ENCODE measurements around the gene GCC2.
A peak's percentile ranks its signal among the peaks of the same experiment; 100 is the strongest.
"Not testable (repeated sequence)": the region's sequence is repeated elsewhere in the genome, so short reads cannot be mapped to it uniquely, and the experiment has no call there.

Gene GCC2, protein sequence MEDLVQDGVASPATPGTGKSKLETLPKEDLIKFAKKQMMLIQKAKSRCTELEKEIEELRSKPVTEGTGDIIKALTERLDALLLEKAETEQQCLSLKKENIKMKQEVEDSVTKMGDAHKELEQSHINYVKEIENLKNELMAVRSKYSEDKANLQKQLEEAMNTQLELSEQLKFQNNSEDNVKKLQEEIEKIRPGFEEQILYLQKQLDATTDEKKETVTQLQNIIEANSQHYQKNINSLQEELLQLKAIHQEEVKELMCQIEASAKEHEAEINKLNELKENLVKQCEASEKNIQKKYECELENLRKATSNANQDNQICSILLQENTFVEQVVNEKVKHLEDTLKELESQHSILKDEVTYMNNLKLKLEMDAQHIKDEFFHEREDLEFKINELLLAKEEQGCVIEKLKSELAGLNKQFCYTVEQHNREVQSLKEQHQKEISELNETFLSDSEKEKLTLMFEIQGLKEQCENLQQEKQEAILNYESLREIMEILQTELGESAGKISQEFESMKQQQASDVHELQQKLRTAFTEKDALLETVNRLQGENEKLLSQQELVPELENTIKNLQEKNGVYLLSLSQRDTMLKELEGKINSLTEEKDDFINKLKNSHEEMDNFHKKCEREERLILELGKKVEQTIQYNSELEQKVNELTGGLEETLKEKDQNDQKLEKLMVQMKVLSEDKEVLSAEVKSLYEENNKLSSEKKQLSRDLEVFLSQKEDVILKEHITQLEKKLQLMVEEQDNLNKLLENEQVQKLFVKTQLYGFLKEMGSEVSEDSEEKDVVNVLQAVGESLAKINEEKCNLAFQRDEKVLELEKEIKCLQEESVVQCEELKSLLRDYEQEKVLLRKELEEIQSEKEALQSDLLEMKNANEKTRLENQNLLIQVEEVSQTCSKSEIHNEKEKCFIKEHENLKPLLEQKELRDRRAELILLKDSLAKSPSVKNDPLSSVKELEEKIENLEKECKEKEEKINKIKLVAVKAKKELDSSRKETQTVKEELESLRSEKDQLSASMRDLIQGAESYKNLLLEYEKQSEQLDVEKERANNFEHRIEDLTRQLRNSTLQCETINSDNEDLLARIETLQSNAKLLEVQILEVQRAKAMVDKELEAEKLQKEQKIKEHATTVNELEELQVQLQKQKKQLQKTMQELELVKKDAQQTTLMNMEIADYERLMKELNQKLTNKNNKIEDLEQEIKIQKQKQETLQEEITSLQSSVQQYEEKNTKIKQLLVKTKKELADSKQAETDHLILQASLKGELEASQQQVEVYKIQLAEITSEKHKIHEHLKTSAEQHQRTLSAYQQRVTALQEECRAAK (N-terminal part only)

DNA sequence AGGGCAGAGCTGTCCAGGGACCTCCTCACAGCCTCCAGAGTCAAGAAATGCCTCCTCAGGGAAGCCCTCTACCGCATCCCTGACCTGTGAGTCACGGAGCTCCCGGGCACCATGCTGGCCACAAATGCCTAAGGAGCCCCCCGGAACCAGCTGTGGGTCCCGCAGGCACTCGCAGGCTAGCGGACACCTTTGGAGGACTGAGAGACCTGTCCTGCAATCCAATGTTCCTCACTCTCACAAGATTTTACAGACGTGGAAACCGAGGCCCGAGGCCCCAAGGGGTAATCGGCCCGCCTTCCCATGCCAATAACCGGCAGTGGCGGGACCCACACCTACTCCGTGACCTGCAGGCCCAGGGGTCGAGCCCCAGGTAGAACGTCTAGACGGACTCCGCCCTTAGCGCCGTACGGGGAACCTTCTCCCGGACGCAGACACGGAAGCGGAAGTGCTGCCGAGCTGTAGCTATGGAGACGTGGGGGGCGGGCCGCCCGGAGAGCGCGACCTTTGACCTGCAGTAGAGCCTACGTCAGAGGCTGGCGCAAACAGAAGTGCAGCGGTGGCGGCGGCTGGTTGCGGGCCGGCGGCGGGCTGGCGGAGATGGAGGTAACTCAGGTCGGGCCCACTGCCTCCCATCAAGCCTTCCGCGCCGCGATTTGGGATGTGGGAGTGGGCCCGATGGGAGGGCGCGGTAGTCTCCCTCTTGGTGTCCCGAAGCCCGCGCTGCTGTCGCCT is at the start of gene GCC2:
Gene GCC2 (plus strand): TSS at position 529 of the 732 bp plus-strand sequence. CDS start 69 bp downstream, at position 598.
- peak; percentile 93 for DNase-seq (ENCODE audit: low spot score)

DNA sequence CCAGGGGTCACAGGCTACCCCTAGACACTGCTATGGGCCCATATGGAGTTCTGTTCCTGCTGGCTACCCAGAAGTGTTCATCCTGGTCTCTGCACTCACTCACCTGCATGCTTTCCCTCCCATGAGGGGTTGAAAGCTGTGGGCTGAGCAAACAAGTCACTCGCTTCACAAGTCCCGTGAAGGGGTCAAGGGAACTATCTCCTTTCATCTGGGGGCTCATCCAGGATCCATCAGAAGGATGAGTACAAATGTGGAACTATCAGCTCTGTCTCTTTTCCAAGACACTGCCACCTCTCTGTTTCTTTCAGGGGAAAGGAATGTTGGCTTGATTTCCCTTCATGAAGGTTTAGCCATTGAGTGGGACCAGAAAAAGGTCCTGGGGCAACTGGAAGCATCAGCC is 49.5 kb upstream of the GCC2 start:
- DNase-seq (ENCODE audit: low spot score), result no peak

DNA sequence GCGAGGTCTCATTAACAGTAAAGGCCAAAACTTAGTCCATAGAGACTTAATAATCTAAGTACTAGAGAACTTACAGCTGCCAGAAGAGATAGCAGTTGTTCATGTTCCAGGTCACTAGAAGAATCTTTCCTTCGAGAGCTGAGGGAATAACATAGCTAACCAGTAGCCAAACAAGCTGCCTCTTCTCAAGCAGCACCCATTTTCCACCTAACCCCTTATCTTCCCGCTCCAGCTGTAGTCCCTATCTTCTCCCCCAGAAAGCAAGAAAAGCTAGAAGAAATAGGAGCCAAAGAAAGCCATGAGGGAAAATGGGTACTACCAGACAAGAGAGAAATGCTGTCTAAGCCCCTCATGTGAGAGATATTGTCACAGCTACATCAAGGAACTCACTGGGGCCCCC is 47.2 kb upstream of the GCC2 start:
- no peak for DNase-seq (ENCODE audit: low spot score)

DNA sequence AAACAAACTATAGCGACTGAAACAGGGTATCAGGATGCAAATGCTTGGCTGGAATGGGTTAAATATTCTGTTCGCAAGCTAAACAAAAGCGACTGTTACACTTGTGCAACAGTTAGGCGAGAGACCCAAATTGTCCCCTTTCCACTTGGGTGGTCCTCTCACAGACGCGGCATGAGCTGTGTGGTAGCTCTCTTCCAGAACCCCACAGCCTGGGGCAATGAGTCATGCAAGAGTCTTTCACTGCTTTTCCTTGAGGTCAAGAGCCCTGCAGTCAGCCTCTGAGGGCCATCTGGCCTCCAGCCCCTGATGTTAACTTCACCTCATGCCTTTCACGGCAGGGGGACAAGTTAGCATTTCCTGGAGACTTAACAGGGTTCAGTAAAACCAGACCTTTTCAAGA is 45.5 kb upstream of the GCC2 start:
- no peak for DNase-seq (ENCODE audit: low spot score)

DNA sequence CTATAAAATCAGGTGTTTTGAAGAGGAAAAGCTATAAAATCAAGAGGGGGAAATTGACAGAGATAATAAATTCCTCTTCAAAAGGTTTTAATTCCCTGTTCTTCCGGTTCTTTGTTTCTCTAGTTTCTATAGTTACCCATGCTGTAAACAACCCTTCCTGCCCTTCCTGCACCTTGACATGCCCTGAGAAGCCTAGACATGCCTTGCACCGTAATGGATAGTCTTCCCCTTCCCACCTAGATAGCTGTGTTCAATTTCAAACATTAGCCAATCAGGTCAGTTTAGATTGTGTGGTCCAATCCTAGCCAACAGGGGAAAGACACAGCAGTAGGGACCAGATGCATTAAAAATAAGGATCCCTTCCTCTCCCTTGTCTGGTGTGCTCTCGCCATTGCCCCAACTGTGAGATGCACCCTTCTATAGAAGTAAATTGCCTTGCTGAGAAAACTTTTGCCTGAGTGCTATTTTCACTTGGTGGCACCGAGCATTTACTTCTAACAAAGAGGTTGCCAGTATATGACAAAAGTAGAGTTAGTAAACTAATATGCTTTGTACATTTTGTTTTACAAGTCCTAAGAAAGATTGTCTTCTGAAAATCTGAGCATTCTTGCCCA is 44.1 kb upstream of the GCC2 start:
- no peak for DNase-seq (ENCODE audit: low spot score)

DNA sequence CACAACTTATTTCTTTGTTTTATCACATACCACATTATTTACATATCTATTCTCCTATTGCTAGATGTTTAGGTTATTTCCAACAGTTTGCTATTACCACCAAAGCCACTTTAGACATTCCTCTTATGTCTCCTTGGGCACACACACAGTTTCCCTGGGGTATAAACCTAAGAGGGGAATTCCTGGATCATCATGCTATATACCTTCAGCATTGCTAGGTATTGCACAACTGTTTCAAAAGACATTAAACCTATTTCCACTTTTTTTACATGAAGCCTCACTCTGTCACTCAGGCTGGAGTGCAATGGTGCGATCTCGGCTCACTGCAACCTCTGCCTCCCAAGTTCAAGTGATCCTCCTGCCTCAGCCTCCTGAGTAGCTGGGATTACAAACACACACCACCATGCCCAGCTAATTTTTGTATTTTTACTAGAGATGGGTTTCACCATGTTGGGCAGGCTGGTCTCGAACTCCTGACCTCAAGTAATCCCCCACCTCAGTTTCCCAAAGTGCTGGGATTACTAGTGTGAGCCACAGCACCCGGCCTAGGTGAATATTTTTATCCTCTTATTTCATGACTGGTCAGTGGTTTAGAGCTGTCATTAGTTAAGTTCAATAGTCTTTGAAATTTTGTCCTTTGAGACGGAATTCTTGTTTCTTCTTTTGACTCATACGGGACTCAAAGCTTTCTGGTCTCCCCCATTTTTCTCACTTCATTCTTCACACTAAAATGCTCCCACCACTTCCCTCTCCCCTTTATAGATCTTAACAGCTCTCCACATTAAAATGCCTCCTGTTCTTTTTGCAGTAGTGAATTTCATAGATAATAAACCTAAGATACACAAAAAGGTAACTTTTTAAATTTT is 40.9 kb upstream of the GCC2 start:
- DNase-seq (ENCODE audit: low spot score), result no peak

DNA sequence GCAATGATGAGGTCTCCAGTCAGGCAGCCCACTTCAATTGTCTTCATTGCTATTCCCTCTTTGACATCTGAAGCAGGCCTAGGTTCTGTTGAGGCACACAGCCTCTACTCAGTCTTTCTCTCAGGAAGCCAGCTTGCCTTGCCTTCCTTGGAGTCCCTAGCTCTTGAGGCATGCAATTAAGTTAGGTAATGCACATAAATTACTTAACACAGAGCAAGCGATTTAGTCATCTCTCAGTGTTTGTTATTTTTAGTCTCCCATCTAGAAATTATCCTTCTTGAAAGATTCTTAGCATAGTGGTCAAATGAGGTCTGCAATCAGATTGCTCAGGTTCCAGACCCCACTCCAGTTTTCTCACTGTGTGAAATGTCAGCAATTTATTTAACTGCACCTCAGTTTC is 39.2 kb upstream of the GCC2 start:
- DNase-seq (ENCODE audit: low spot score), result no peak

DNA sequence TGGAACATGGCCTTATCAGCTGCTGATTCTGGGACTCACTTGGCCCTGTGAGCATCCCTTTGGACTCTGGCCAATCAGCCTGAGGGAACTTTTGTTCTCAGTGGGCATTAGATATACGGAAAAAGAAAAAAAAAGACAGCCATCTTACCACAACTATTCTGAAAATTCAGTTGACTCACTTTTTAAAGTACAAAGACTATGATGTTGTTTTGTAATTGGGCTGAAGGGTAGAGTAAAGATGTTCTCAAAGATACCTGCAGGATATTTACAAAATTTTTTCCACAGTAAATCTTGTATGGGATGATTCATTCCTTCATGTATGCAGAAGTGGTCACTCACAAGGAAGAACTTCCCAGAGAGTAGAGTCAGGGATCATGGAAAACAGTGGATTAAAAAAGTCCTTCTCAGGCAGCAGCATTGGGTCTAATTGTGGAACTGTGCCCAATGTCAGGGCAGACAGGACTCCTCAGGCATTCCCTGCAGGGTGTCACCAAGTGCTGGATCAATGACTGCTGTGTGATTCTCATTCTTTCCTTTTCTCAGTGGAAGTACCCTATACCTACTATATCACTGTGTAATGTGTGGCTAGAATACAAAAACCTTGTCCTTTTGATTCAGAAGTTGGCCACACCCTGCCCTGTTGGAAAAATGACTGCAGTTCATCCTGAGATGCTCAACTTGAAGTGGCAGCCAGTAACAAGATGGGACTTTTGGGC is 35.9 kb upstream of the GCC2 start:
- no peak for DNase-seq (ENCODE audit: low spot score)

DNA sequence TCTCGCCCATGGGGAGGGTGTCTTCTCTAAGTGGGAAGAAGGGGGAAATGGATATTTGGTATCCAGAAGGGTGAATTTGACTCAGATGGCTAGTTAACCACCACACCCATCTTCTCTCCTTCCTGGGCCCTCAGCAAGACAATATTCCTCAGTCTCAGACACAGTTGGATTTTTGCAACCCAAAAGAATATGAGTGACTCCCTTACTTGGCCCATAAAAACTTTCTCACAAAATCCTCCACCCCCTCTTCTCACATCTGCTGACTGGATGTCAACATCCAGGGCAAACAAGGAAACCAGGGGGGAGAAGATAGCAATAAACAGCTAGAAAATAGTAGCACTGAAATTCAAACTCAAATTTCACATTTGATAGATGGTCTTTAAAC is 35.3 kb upstream of the GCC2 start:
- DNase-seq (ENCODE audit: low spot score), result no peak

DNA sequence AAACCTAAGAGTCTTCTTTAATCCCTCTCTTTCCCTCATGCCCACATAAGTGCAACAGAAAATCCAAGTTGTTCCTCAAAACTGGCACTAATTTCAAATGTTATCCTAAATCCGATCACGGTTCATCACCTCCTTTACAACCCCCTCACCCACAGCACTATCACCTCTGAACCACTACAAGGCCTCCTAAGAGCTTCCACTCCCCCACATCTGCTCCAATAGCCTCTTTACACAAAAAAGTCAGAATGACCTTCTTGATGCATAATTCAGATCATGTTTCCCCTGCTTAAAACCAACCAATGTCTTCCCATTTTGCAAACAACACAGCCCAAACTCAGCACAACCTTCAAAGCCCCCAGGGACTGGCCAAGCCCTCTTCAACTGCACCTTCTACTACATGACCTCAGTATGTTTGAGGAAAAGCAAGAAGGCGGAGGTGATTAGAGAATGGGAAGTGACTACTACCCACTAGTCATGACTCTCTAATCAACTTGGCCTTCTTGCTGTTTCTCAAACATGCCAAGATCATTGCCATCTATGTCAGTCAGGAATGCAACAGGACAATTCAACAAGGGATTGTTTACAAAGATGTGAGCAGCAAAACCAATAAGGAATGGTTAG is 34.6 kb upstream of the GCC2 start:
- no peak for DNase-seq (ENCODE audit: low spot score)

DNA sequence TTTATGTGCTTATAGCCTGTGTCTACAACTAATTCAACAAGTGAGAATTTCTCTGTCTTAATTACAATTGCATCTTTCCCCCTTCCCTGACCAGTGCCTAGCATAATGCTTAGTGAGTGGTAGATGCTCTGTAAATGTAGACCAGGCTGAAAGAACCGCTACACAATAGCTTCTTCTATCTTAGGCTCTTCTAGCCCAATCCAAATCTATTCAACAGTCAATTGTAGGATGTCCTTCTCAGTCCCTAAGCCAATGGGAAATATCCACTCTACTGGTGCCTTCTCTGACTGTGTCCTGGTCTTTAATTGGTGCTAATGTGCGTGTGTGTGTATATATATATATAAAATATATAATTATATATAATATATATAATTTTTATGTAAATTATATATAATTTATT is 34.1 kb upstream of the GCC2 start:
- no peak for DNase-seq (ENCODE audit: low spot score)

DNA sequence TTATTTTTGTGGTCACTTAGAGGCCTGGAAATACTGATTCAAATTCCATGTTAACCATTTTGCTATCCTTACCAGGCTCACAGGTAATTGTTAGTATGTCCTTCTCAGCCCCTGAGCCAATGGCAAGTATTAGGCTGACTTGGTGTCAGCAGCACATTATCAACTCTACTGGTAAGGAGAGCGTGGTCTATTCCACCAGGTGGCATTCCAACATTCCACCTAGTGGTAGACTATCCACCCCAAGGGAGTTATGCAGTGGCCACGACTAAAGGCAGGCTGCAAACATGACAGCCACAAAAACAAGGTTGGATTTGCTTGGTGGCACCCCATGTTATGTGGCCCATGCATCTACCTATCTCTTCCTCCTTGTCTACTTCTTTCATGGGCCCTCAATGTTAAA is 31.8 kb upstream of the GCC2 start:
- peak; percentile 22 for DNase-seq (ENCODE audit: low spot score)

DNA sequence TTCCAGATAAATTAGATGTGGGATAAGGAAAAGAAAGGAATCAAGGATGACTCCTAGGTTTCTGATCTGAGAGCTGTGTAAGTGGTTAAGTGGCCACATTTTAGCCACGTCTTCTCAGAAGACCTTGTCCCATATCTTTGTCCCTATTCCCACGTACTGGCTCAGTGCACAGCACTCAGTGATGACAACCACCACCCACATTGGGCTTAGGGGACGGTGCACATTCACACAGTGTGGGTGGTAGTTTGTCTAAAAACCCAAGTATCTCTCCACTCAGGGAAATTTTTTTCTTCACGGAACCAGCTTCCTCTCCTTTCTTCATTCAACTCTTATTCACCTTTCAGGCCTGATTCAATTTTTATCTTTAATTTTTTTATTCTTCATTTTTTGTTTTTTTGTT is 30.6 kb upstream of the GCC2 start:
- no peak for DNase-seq (ENCODE audit: low spot score)

DNA sequence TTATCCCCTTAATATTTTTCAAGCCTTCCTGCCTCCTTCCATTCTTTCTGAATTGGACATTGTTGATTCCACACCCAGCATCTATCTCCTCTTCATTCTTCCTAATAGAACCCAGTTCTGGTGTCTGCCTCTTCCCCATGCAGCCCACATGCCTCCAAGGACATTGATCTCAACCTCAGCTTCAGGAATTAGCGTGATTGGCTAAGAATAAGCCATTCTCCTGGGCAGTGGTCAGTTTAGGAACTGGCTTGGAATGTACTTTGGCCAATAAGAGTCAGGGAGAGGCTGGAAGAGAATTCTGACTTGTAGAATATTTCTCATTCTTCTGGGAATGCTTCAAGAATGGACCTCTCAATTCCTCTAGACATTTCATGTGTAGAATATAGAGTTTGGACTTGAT is 25.9 kb upstream of the GCC2 start:
- DNase-seq (ENCODE audit: low spot score), result no peak

DNA sequence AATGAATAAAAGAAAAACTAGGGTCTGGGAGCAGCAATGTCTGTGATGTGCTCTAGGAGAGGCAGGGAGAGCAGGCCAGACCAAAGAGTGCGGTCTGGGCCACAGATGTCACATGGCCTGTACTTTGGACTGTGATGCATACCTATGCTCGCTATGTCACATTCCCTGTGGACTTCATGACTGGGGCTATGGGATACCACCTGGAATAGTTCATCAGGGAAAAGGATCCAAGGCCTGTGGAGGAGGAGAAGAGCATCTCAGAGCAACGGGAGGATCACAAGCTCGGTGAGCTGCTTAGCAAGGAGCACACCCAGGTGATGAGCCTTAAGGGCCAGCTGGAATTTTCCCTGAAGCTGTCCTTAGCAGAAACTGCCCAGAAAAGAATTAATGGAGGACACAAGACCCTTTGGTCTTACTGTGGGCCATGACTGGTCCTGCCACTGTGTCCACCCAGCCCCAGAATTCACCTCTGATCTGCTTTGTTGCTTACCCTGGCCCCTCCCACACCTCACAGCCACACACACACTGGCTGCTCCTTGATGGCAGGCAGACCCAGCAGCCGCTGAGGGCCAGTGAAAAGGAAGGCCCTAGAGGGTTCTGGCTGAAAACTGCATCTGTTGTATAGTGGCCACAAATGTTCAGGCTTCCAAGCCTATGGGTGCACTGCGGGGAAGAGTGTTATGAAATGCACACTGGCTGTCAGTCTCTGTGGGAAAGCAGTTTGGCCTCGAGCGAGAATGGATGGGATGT is 25.3 kb upstream of the GCC2 start:
- no peak for DNase-seq (ENCODE audit: low spot score)

DNA sequence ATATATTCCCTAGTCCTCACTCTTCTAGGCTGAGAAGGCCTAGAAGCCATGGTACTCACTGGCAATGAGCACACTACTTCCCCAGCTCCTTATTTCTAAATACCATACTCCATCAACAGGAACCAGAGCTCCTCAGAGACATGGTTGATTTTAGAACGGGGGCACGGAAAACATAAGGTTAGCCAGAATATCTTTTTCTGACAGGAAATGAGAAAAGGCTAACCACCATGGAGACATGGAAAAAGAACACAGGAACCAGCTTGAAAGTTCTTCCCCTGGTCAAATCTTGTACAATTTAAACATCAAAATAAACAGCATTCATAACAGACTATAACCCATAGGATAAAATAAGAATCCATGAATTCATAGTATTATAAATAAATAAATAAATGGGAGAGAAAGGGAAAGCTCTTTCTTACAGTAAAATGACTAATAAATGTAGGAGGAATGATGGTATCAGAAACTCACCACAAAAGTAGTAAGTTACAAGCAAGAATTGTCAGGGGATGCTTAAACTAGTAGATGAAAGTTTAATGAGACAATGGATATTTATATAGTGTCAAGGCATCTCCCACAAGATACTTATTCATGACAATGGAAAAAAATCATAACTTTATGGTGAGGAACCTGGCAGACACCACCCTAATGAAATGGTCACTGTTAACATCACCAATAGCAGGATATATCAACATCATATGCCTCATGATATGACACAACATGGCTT is 20.6 kb upstream of the GCC2 start:
- DNase-seq (ENCODE audit: low spot score), result no peak

DNA sequence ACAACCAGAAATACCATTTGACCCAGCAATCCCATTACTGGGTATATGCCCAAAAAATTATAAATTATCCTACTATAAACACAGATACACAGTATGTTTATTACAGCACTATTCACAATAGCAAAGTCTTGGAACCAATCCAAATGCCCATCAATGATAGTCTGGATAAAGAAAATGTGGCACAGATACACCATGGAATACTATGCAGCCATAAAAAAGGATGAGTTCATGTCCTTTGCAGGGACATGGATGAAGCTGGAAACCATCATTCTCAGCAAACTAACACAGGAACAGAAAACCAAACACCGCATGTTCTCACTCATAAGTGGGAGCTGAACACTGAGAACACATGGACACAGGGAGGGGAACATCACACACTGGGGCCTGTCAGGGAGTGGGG is 13.4 kb upstream of the GCC2 start:
- DNase-seq (ENCODE audit: low spot score), result not testable (repeated sequence)

DNA sequence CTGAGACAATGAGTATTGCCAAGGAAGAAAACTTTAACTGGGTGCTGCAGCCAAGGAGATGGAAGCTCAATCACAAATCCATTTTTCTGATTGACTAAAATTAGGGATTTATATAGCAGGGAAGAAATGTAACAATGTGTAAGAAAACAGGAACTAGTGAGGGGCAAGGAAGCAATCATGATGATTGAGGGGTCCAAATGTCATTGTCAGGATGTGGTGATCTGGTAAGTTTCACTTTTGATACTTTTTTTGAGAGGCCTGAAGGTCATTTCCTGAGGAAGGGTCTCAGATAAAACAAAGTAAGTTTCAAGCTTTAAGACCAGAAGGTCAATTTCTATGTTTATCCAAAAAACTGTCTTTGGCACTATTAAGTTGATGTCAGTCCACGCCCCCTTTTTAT is 12.0 kb upstream of the GCC2 start:
- no peak for DNase-seq (ENCODE audit: low spot score)
